Transverse colon (tissue), 3 donors: ENCODE results near the gene MTG2.

Source experiments
- EP300 ChIP-seq: sonication (generic); formaldehyde crosslinking; IDR thresholded peaks from one replicate; pipeline ENCODE4 v1.6.1; 2017; ENCODE audit warnings: antibody characterized with exemption, low read depth
- TF ChIP-seq, protein P1 (sequence below), 5 experiments: fragments of 200-600 bp in 3 of 5; fragments of 450-650 bp in 2 of 5; sonication (generic) in 3 of 5; IDR thresholded peaks; 1 replicate in 2 of 5; 2 replicates in 3 of 5; pipeline ENCODE4 v1.5.1; 2016 to 2017; ENCODE audit warnings: antibody characterized with exemption in 5 of 5, inconsistent platforms in 3 of 5, mild to moderate bottlenecking in 2 of 5, moderate library complexity in 1 of 5

DNA sequence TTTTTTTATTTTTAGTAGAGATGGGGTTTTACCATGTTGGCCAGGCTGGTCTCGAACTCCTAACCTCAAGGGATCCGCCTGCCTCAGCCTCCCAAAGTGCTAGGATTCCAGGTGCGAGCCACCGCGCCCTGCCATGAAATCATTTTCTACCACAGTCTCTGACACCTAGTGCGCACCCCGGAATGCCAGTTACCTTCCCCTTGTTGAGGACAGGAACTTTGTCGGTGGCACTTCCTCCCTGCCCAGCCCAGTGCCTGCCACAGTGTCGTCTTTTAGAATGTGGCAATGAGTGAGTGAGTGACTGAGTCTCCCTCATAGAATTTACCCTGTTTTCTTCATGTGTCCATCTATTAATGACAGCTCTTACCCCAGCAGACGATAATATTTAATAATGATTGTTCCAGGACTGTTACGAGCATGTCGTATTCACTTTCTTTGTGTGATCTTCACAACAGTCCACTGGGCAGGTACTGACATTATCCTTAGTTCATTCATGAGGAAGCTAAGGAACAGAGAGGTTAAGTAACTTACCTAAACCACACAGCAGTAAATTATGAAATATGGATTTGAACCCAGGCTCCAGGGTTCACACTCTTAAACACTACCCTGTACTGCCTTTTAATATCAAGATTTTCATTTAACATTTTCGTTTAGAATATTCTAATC lies 57.3 kb downstream of the MTG2 start:
- TF ChIP-seq, protein P1, sequence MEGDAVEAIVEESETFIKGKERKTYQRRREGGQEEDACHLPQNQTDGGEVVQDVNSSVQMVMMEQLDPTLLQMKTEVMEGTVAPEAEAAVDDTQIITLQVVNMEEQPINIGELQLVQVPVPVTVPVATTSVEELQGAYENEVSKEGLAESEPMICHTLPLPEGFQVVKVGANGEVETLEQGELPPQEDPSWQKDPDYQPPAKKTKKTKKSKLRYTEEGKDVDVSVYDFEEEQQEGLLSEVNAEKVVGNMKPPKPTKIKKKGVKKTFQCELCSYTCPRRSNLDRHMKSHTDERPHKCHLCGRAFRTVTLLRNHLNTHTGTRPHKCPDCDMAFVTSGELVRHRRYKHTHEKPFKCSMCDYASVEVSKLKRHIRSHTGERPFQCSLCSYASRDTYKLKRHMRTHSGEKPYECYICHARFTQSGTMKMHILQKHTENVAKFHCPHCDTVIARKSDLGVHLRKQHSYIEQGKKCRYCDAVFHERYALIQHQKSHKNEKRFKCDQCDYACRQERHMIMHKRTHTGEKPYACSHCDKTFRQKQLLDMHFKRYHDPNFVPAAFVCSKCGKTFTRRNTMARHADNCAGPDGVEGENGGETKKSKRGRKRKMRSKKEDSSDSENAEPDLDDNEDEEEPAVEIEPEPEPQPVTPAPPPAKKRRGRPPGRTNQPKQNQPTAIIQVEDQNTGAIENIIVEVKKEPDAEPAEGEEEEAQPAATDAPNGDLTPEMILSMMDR (IDR thresholded peaks at IDR 0.05) = no peak
- no peak for TF ChIP-seq EP300
